ENCODE results near the gene ATP6V1F.
A peak's percentile ranks its signal among the peaks of the same experiment; 100 is the strongest.

The ATP6V1F gene

DNA sequence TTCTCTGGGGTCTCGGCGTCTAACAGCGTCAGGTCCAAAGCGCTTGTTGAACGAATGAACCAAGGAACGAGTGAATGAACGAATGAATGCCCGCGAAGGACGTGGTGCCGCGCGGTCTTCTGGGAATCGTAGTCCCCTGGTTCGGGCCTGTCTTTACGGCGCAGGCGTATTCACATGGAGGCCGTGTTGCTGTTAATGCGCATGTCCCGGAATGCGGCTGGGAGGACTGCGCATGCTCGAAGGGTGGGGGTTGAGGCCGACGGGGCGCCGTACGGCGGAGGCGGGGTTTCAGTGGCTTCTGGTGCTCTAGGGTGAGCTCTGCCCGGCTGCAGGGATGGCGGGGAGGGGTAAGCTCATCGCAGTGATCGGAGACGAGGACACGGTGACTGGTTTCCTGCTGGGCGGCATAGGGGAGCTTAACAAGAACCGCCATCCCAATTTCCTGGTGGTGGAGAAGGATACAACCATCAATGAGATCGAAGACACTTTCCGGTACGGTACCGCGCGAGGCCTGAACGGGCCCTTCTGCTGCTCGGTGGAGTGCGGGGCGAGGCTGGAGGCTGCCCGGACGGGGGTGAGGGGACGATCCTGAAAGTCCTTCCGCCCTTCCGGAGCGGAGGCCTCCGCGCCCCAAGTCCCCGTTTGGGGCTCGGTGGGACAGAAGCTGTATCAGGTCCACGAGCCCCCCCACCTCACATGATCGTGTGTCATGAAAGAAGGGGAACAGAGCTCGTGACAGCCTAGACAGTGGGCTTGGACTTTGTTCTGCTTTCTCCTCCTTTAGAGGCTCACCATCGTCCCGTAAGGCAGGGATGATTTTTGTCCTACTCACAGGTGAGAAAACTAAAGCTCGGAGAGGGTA, at the start of gene ATP6V1F:
TSS of gene ATP6V1F (plus strand) at position 286 of the 862 bp plus-strand sequence. CDS start at position 335, 49 bp downstream.
- Histone ChIP-seq H3K27ac (ENCODE audit: low read depth, low read length) (peak within 1 kb of the TSS; percentile 21; the same call in 1 of the 2 replicates), H3K4me2 (ENCODE audit: low read depth, low read length, poor library complexity, severe bottlenecking) (peak within 1 kb of the TSS; percentile 82), H3K4me3 (ENCODE audit: insufficient read depth, low read length, poor library complexity, severe bottlenecking) (peak within 1 kb of the TSS; percentile 80), H3K79me2 (ENCODE audit: insufficient read depth, low read length) (peaks cover 14% of the 10 kb centered on the region), H4K20me1 (ENCODE audit: low read depth, low read length) (no peaks in the 10 kb centered on the region), H2AFZ (ENCODE audit: low read depth, low read length, severe bottlenecking) (peak within 1 kb of the TSS; percentile 95), H3F3A (ENCODE audit: insufficient read depth) (no peaks in the 10 kb centered on the region), H3K36me3 (ENCODE audit: low read length) (no peaks in the 10 kb centered on the region), H3K9me2 (replicated peaks; ENCODE audit: insufficient read depth, low read length) (no peaks in the 10 kb centered on the region), H3K9ac (ENCODE audit: low read length) (peak within 1 kb of the TSS; percentile 86), H3K27me3 (ENCODE audit: low read length) (no peaks in the 10 kb centered on the region), H3K9me3 (ENCODE audit: insufficient read depth, low read length) (no peaks in the 10 kb centered on the region)
- no peak for TF ChIP-seq EZH2phosphoT487 (conservative IDR thresholded peaks at IDR 0.05; ENCODE audit: low read length)
- TF ChIP-seq, protein P1, sequence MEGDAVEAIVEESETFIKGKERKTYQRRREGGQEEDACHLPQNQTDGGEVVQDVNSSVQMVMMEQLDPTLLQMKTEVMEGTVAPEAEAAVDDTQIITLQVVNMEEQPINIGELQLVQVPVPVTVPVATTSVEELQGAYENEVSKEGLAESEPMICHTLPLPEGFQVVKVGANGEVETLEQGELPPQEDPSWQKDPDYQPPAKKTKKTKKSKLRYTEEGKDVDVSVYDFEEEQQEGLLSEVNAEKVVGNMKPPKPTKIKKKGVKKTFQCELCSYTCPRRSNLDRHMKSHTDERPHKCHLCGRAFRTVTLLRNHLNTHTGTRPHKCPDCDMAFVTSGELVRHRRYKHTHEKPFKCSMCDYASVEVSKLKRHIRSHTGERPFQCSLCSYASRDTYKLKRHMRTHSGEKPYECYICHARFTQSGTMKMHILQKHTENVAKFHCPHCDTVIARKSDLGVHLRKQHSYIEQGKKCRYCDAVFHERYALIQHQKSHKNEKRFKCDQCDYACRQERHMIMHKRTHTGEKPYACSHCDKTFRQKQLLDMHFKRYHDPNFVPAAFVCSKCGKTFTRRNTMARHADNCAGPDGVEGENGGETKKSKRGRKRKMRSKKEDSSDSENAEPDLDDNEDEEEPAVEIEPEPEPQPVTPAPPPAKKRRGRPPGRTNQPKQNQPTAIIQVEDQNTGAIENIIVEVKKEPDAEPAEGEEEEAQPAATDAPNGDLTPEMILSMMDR (IDR thresholded peaks at IDR 0.05; ENCODE audit: insufficient read depth, low read length, poor library complexity, severe bottlenecking): no peak

DNA sequence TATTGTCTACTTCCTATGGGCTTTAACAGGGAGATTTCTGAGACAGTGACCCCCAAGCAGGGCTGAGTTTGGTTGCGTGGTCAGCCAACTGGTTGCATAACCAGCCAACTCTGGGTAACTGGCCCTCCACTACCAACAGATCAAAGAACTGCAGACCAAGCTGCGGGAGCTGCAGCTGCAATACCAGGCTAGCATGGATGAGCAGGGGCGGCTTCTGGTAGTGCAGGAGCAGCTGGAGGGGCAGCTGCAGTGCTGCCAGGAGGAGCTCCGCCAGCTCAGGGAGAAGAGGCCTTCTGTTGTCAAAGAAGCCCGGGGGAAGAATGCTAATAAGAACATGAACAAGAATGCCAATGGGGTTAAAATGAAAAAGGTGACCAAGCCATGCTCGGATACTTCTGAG, 48.2 kb upstream of the ATP6V1F start:
- Histone ChIP-seq H3K4me2 (ENCODE audit: low read depth, low read length, poor library complexity, severe bottlenecking) (no peak overlapping the region), H3K36me3 (ENCODE audit: low read length) (no peaks in the 10 kb centered on the region), H3K9me2 (replicated peaks; ENCODE audit: insufficient read depth, low read length) (no peaks in the 10 kb centered on the region), H3K27ac (ENCODE audit: low read depth, low read length) (no peak overlapping the region), H3K9ac (ENCODE audit: low read length) (no peak overlapping the region), H2AFZ (ENCODE audit: low read depth, low read length, severe bottlenecking) (no peak overlapping the region), H3K4me3 (ENCODE audit: insufficient read depth, low read length, poor library complexity, severe bottlenecking) (no peak overlapping the region), H3K79me2 (ENCODE audit: insufficient read depth, low read length) (no peaks in the 10 kb centered on the region), H4K20me1 (ENCODE audit: low read depth, low read length) (no peaks in the 10 kb centered on the region), H3K27me3 (ENCODE audit: low read length) (no peaks in the 10 kb centered on the region), H3K9me3 (ENCODE audit: insufficient read depth, low read length) (no peaks in the 10 kb centered on the region), H3F3A (ENCODE audit: insufficient read depth) (no peaks in the 10 kb centered on the region)
- TF ChIP-seq, protein P1 (IDR thresholded peaks at IDR 0.05; ENCODE audit: insufficient read depth, low read length, poor library complexity, severe bottlenecking): no peak
- TF ChIP-seq EZH2phosphoT487 (conservative IDR thresholded peaks at IDR 0.05; ENCODE audit: low read length): no peak

DNA sequence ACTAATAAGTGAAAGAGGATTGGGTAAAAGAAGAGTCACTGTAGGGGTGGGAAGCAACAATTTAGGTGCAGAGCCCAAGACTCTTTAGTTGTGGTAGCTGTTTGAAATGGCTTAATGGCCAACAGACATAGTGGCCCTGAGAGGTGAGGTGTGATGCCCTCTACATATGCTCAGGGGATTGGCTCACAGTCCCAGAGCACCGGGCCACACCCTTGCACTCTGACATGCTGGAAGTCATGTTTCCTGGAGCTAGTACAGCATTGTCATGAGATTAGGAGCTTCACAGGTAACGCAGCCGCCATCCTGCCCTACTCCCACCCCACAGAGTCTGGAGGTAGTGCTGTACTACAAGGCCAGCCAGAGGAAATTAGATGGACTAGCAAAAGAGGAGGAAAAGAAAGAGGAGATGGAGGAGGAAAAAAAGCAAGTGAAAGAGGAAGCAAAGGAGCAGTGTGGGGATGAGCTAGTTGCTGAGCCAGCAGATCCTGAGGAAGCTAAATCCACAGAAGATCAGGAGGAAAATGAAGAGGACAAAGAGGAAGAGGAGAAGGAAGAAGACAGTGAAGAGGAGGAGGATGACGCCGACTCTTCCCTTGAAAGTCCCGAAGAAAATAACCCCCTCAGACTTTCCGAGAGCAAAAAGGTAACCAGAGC, 47.2 kb upstream of the ATP6V1F start:
- Histone ChIP-seq H3K9me3 (ENCODE audit: insufficient read depth, low read length) (no peaks in the 10 kb centered on the region), H3K4me2 (ENCODE audit: low read depth, low read length, poor library complexity, severe bottlenecking) (no peak overlapping the region), H3K27ac (ENCODE audit: low read depth, low read length) (no peak overlapping the region), H3K4me3 (ENCODE audit: insufficient read depth, low read length, poor library complexity, severe bottlenecking) (no peak overlapping the region), H3F3A (ENCODE audit: insufficient read depth) (no peaks in the 10 kb centered on the region), H2AFZ (ENCODE audit: low read depth, low read length, severe bottlenecking) (no peak overlapping the region), H3K9me2 (replicated peaks; ENCODE audit: insufficient read depth, low read length) (no peaks in the 10 kb centered on the region), H3K79me2 (ENCODE audit: insufficient read depth, low read length) (no peaks in the 10 kb centered on the region), H3K36me3 (ENCODE audit: low read length) (no peaks in the 10 kb centered on the region), H3K9ac (ENCODE audit: low read length) (no peak overlapping the region), H4K20me1 (ENCODE audit: low read depth, low read length) (no peaks in the 10 kb centered on the region), H3K27me3 (ENCODE audit: low read length) (no peaks in the 10 kb centered on the region)
- no peak for TF ChIP-seq EZH2phosphoT487 (conservative IDR thresholded peaks at IDR 0.05; ENCODE audit: low read length)
- TF ChIP-seq, protein P1 (IDR thresholded peaks at IDR 0.05; ENCODE audit: insufficient read depth, low read length, poor library complexity, severe bottlenecking): no peak

All from SU-DHL-6 (cell line).